GM12878 (cell line): ENCODE measurements around the gene PLVAP. TPM values are rescaled to one million over a fixed set of nuclear protein-coding genes. Genes with fewer than 3 reads are reported as not detected.

Experiments used
- CBX3 ChIP-seq: fragments of 200-600 bp; sonication (generic); IDR thresholded peaks from 2 replicates; pipeline ENCODE4 v1.6.1; 2016; ENCODE audit warnings: low read depth, borderline replicate concordance
- CHD1 ChIP-seq: IDR thresholded peaks from 2 replicates; pipeline ENCODE4 v1.6.1; 2012; ENCODE audit warnings: low read depth, low read length, improper control_type of control experiment
- EGR1 ChIP-seq, 2 experiments: IDR thresholded peaks; 1 replicate in 1 of 2; 2 replicates in 1 of 2; pipeline ENCODE4 v1.6.1; 2011 to 2012; ENCODE audit warnings: low read depth in 2 of 2, low read length in 2 of 2, borderline replicate concordance in 1 of 2, mild to moderate bottlenecking in 1 of 2, moderate library complexity in 1 of 2
- FOS ChIP-seq: IDR thresholded peaks from 3 replicates; pipeline ENCODE4 v1.6.1; 2011; ENCODE audit warnings: borderline replicate concordance; ENCODE audit not compliant: insufficient read length; ENCODE audit errors: extremely low read depth
- IKZF1 ChIP-seq: fragments of 450-650 bp; conservative IDR thresholded peaks from 2 replicates; pipeline ENCODE4 v1.6.1; 2017; ENCODE audit warnings: antibody characterized with exemption, mild to moderate bottlenecking
- NBN ChIP-seq: fragments of 450-650 bp; IDR thresholded peaks from 2 replicates; pipeline ENCODE4 v1.6.1; 2016
- POLR2A ChIP-seq: IDR thresholded peaks from 2 replicates; pipeline ENCODE4 v1.6.1; 2011; ENCODE audit warnings: low read depth, mild to moderate bottlenecking, low read length
- RAD21 ChIP-seq: IDR thresholded peaks from 2 replicates; pipeline ENCODE4 v1.6.1; 2011; ENCODE audit warnings: mild to moderate bottlenecking, low read depth, low read length, moderate library complexity; ENCODE audit not compliant: insufficient read depth
- SRF ChIP-seq, 2 experiments: IDR thresholded peaks; 2 replicates each; pipeline ENCODE4 v1.6.1; 2011; ENCODE audit warnings: low read depth in 2 of 2, low read length in 2 of 2, mild to moderate bottlenecking in 1 of 2, moderate library complexity in 1 of 2
- polyA plus RNA-seq, 11 experiments: library from polyadenylated mRNA; depleted of rRNA in 4 of 11; unstranded in 6 of 11; stranded (reverse) in 5 of 11; fragments of >200 nt; fragmentation: Nextera tagmentation in 4 of 11; fragmentation: Illumina TruSeq in 1 of 11; extraction: Ambion mirVana in 4 of 11; extraction: Trizol in 1 of 11; gene quantifications; 1 replicate in 1 of 11; 2 replicates in 10 of 11; pipeline versions ENCODE4 v1.2.1 to v1.2.3, GENCODE V29; 2011 to 2016; ENCODE audit warnings: inconsistent platforms in 2 of 11, missing spikeins in 2 of 11, low read depth in 1 of 11
- total RNA-seq, 4 experiments: library from RNA; depleted of rRNA in 3 of 4; stranded (reverse); fragments of >200 nt in 3 of 4; fragmentation: Illumina TruSeq in 1 of 4; extraction: Trizol in 1 of 4; gene quantifications; 2 replicates each; pipeline versions ENCODE4 v1.2.1 to v1.2.3, GENCODE V29; 2013 to 2021
- TF ChIP-seq, protein P1 (sequence below): fragments of 450-650 bp; IDR thresholded peaks from 2 replicates; pipeline ENCODE4 v1.6.1; 2017; ENCODE audit warnings: mild to moderate bottlenecking, moderate library complexity

PLVAP gene
- total and polyA plus RNA-seq, 10 of the 15 experiments (the other 5 are each of a cell fraction or from before 2014, with no cell fraction given): 0.03 to 0.54 (median 0.06) TPM; not detected in 4

DNA sequence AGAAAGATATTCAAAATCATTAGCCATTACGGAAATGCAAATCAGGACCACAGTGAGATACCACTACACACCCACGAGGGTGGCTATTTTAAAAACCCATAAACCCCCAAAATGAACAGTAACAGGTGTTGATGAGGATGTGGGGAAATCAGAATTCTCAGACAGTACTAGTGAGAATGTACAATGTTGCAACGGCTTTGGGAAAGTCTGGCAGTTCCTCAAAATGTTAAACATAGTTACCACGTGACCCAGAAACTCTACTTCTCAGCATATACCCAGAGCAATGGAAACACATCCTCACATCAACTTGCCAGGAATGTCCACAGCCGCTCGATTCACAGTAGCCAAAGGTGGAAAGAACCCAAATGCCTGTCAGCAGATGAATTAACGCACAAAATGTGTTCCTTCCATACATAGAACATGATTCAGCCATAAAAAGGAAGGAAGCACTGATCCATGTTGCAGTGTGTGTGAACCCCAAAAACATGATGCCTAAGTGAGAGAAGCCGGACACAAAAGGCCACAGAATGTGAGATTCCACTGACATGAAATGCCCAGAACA, 7.0 kb downstream of the PLVAP start (continued):
- TF ChIP-seq CBX3 (no peak), EGR1 (IDR thresholded peaks at IDR 0.05; ENCODE audit: borderline replicate concordance in 1 of 2, low read depth in 2 of 2, low read length in 2 of 2) (0 out of 3 replicates have a peak, but pooled peaks of 1 of the 2 experiments have one; percentile 40), NBN (peak; percentile 90; the same call in 1 of the 2 replicates), SRF (IDR thresholded peaks at IDR 0.05; ENCODE audit: low read depth in 2 of 2, low read length in 2 of 2) (no peak), CHD1 (no peak), RAD21 (no peak), IKZF1 (peak; percentile 95), POLR2A (no peak), FOS (no peak)
- TF ChIP-seq, protein P1, sequence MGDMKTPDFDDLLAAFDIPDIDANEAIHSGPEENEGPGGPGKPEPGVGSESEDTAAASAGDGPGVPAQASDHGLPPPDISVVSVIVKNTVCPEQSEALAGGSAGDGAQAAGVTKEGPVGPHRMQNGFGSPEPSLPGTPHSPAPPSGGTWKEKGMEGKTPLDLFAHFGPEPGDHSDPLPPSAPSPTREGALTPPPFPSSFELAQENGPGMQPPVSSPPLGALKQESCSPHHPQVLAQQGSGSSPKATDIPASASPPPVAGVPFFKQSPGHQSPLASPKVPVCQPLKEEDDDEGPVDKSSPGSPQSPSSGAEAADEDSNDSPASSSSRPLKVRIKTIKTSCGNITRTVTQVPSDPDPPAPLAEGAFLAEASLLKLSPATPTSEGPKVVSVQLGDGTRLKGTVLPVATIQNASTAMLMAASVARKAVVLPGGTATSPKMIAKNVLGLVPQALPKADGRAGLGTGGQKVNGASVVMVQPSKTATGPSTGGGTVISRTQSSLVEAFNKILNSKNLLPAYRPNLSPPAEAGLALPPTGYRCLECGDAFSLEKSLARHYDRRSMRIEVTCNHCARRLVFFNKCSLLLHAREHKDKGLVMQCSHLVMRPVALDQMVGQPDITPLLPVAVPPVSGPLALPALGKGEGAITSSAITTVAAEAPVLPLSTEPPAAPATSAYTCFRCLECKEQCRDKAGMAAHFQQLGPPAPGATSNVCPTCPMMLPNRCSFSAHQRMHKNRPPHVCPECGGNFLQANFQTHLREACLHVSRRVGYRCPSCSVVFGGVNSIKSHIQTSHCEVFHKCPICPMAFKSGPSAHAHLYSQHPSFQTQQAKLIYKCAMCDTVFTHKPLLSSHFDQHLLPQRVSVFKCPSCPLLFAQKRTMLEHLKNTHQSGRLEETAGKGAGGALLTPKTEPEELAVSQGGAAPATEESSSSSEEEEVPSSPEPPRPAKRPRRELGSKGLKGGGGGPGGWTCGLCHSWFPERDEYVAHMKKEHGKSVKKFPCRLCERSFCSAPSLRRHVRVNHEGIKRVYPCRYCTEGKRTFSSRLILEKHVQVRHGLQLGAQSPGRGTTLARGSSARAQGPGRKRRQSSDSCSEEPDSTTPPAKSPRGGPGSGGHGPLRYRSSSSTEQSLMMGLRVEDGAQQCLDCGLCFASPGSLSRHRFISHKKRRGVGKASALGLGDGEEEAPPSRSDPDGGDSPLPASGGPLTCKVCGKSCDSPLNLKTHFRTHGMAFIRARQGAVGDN: no peak
